Sigmoid colon (tissue), 4 donors: ENCODE measurements around the gene FBXL7.

Experiments used
- EP300 ChIP-seq, 4 donors: sonication (generic); formaldehyde crosslinking; IDR thresholded peaks; one replicate each; pipeline ENCODE4 v1.6.1; 2017; ENCODE audit warnings: antibody characterized with exemption in 4 of 4
- POLR2A ChIP-seq, 2 donors: fragments of 450-650 bp; IDR thresholded peaks; one replicate each; pipeline ENCODE4 v1.6.1; 2016; ENCODE audit warnings: antibody characterized with exemption in 2 of 2, mild to moderate bottlenecking in 2 of 2, moderate library complexity in 2 of 2
- POLR2AphosphoS5 ChIP-seq, 4 donors: sonication (generic); formaldehyde crosslinking; IDR thresholded peaks; one replicate each; pipeline ENCODE4 v1.6.1; 2017; ENCODE audit warnings: antibody characterized with exemption in 4 of 4
- TF ChIP-seq, protein P1 (sequence below), 4 experiments: fragments of 450-650 bp in 3 of 4; fragments of 200-600 bp in 1 of 4; IDR thresholded peaks; one replicate each; pipeline ENCODE4 v1.5.1; 2016 to 2019; ENCODE audit warnings: antibody characterized with exemption in 4 of 4, mild to moderate bottlenecking in 3 of 4, moderate library complexity in 2 of 4

DNA sequence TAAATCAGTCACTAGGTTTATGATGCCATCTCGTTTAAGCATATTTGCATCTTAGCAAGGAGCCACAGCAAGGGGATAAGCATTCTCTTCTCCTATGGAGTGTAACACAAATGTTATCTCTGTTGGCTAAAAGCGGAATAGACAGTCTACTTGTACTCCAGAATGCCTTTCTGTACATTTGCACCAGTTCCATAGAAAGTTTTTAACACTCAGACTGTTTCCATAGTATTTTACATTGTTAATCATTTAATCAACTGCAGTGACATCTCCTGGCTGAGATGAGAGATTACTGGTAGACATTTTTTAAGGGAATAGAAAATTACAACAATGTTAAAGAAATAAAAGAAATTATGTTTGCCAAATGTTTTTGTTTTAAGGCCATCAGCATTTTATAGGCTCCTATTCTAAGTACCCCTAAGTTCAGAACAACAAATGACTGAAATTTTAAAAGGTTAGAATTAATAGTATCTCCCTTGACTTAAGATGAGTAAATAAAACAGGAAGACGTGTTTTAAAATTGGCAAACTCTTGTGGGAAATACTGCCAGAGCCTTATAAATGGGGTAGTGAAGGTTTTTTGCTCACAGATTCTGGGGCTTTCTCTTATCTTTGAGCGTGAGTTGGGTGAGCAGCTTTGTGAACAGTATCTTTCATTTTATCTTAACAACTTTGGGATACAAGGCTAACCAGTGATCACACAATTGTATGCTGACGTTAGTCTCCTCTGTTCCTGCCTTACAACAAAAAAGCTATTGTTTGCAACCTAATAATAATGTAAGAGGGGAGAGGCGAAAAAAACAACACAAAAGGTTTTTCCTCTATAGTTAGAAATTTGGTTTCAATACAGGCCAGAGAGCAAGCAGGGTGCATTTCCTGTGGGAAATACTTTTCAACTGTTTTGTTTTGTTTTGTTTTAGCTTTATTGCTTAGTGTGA is 294.3 kb downstream of the FBXL7 start:
- TF ChIP-seq, protein P1, sequence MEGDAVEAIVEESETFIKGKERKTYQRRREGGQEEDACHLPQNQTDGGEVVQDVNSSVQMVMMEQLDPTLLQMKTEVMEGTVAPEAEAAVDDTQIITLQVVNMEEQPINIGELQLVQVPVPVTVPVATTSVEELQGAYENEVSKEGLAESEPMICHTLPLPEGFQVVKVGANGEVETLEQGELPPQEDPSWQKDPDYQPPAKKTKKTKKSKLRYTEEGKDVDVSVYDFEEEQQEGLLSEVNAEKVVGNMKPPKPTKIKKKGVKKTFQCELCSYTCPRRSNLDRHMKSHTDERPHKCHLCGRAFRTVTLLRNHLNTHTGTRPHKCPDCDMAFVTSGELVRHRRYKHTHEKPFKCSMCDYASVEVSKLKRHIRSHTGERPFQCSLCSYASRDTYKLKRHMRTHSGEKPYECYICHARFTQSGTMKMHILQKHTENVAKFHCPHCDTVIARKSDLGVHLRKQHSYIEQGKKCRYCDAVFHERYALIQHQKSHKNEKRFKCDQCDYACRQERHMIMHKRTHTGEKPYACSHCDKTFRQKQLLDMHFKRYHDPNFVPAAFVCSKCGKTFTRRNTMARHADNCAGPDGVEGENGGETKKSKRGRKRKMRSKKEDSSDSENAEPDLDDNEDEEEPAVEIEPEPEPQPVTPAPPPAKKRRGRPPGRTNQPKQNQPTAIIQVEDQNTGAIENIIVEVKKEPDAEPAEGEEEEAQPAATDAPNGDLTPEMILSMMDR (IDR thresholded peaks at IDR 0.05): no peak
- TF ChIP-seq POLR2AphosphoS5 (IDR thresholded peaks at IDR 0.05): no peak
- no peak for TF ChIP-seq EP300 (IDR thresholded peaks at IDR 0.05)
- no peak for TF ChIP-seq POLR2A (IDR thresholded peaks at IDR 0.05)
